ENCODE measurements around the gene WIPF2.
"Not testable (repeated sequence)": the region's sequence is repeated elsewhere in the genome, so short reads cannot be mapped to it uniquely, and the experiment has no call there.

WIPF2 gene

DNA sequence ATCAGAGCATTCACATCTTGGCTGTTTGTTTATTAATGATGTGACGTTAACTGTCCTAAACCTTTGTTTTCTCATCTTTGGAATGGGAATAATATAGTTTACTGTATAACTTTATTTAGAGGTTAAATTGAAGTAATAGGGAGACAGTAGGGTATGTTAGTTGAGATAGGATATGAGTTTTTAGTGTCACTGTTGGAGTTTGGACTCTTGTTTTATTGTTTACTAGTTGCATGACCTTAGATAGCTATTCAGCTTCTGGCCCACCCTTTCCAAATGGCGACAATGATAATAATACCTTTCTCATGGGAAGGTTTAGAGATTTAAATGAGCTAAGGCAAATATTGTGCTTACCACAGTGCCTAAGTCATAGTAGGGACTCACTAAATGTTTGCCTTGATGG, 40.4 kb downstream of the WIPF2 start:
- no peak for DNase-seq

DNA sequence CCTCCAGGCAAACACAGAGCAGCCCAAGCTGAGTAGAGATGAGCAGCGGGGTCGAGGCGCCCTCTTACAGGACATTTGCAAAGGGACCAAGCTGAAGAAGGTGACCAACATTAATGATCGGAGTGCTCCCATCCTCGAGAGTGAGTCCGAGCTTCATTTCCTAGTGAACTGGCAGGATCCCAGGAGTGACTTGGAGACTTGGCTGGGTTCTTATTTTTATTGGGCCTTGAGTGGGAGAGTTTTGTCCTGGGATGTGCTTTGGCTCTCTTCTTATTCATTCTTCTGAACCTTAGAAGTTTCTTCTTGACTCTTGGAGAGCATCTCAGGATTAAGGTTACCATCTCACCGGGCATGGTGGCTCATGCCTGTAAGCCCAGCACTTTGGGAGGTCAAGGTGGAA, 41.4 kb downstream of the WIPF2 start:
- no peak for DNase-seq

- no peak for DNase-seq
These were observed 45.5 kb downstream of the WIPF2 start for GRCh38 chr17:40264458-40265185.

GRCh38 chr17:40265337-40265736, 46.2 kb downstream of the WIPF2 start:
- no peak for DNase-seq

- DNase-seq = no peak
These were observed 47.8 kb downstream of the WIPF2 start for GRCh38 chr17:40266882-40267281.

GRCh38 chr17:40268141-40268712, 49.1 kb downstream of the WIPF2 start:
- DNase-seq = no peak

GRCh38 chr17:40278414-40278813, 59.3 kb downstream of the WIPF2 start:
- DNase-seq = no peak

DNA sequence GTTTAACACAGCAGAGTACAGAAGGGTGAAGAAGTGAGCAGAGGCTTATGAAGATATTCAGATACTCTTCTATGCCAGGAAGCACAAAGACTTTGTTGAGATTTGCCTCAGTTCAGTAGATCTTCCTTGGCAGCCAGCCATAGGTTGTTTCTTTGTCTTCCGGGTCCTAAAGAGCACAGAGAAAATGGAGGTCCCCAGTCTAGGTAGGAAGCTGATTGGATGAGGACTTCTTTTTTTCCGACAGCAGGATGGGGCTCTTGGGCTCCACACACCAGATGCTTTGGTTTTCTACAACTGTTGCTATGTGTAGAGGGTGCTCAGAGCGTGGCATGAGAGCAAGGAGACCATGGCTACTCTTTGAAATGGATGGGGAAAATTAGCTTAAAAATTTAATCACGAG, 60.3 kb downstream of the WIPF2 start:
- no peak for DNase-seq

- DNase-seq = no peak
These were observed 62.6 kb downstream of the WIPF2 start for GRCh38 chr17:40281663-40282062.

- peak; percentile 69 for DNase-seq
These were observed 64.6 kb downstream of the WIPF2 start for GRCh38 chr17:40283662-40284061.

- DNase-seq = no peak
These were observed 65.1 kb downstream of the WIPF2 start for GRCh38 chr17:40284085-40284713.

DNA sequence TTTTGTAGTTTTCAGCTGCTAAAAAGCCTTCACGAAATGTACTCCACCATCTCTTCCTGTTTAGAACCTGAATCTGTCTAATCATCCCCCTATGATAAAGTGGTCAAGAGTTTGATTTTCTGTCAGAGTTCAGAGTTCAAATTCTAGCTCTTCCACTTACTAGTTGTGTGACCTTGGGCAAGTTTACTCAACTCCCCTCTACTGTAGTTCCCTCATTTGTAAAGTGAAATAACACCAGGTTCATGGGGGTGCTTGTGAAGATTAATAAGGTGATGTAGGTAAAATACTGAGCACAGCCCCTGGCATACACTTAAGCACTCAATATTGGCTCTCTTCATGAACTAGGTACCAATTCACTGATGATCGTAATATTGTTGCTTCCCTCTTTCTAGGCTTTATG, 67.4 kb downstream of the WIPF2 start:
- no peak for DNase-seq

GRCh38 chr17:40287159-40287493, 68.0 kb downstream of the WIPF2 start:
- DNase-seq = no peak

GRCh38 chr17:40287494-40288369, 68.6 kb downstream of the WIPF2 start, which contains the start of gene CDC6:
CDC6 (plus strand) TSS chr17:40287879; CDS start chr17:40289421, 1,542 bp downstream.
- peak; percentile 99 for DNase-seq

DNA sequence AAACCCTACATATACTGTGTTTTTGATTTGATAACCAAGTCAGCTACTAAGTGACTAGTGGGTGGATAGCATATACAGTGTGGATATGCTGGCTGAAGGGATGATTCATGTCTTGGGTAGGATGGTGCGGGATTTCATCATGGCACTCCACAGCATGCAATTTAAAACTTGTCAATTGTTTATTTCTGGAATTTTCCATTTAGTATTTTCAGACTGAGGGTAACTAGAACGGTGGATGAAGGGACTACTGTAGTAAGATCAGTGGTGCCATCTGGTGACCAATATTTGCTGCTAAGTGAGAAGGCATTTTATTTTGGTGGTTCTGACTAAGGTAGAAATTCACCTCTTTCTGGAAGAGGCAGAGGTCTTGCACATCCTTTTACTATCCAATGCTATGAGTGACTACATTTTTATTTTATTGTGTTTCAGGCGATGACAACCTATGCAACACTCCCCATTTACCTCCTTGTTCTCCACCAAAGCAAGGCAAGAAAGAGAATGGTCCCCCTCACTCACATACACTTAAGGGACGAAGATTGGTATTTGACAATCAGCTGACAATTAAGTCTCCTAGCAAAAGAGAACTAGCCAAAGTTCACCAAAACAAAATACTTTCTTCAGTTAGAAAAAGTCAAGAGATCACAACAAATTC, 71.7 kb downstream of the WIPF2 start:
- DNase-seq = peak; percentile 76

DNA sequence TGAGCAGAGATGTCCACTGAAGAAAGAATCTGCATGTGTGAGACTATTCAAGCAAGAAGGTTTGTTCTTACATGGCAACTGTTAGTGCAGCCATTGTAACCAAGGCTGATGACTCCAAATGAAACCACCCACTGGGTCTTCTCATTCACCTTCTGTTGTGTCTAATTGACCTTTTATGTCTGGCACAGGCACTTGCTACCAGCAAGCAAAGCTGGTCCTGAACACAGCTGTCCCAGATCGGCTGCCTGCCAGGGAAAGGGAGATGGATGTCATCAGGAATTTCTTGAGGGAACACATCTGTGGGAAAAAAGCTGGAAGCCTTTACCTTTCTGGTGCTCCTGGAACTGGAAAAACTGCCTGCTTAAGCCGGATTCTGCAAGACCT, 72.2 kb downstream of the WIPF2 start:
- DNase-seq = no peak

DNA sequence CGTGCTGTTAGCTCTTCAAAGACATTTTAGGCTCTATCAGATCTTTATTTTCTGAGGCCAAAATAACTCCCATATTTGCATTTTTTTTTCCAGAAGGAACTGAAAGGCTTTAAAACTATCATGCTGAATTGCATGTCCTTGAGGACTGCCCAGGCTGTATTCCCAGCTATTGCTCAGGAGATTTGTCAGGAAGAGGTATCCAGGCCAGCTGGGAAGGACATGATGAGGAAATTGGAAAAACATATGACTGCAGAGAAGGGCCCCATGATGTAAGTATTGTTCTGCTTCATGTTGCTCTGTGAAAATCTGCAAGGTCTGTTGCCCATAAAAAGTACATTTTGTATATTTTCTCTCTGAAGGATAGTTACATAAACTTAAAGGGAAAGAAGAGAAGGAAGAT, 74.3 kb downstream of the WIPF2 start:
- DNase-seq = no peak

- DNase-seq = peak; percentile 71
These were observed 76.7 kb downstream of the WIPF2 start for GRCh38 chr17:40295488-40296436.

- no peak for DNase-seq
These were observed 78.4 kb downstream of the WIPF2 start for GRCh38 chr17:40297511-40297910.

DNA sequence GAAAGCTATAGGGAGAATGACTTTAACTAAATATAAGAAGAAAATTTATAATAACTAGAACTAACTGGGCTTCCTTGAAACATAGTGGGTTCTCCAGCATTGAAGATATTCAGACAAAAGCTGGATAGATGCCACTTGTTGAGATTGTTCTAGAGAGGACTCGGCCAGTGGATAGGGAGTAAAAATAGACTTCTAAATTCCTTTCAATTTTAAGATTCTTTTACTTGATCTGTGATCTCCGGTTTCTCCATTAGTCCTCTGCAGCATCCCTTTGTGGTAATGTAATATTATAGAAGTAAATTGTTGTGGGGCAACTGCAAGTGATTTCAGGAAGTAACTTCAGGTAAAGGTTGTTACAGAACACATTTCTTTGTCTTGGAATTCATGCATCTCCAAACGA, 79.6 kb downstream of the WIPF2 start:
- no peak for DNase-seq

DNA sequence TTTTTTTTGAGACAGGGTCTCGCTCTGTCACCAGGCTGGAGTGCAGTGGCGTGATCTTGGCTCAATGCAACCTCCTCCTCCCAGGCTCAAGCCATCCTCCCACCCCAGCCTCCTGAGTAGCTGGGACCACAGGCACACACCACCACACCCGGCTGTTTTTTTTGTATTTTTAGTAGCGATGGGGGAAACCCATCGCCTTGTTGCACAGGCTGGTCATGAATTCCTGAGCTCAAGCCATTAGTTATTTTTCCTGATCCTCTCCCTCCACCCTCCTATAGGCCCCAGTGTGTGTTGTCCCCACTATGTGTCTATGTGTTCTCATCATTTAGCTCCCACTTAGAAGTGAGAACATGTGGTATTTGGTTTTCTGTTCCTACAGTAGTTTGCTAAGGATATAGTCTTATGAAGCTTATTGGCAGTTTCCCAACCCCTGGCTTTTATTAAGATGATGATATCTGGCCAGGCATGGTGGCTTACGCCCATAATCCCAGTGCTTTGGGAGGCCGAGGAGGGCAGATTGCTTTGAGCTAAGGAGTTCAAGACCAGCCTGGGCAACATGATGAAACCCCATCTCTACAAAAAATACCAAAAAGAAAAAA, 80.2 kb downstream of the WIPF2 start:
- not testable (repeated sequence) for DNase-seq
